Endodermal cell (in vitro differentiated cells): ENCODE measurements around the gene ASAP3. TPM values are rescaled to one million over a fixed set of nuclear protein-coding genes. Genes with fewer than 3 reads are reported as not detected.
"Not testable (repeated sequence)": the region's sequence is repeated elsewhere in the genome, so short reads cannot be mapped to it uniquely, and the experiment has no call there.

ENCODE experiments used
- DNase-seq: peaks from one replicate; pipeline ENCODE4 v3.0.0-alpha.2; 2017
- H3K27ac ChIP-seq: 2 replicates; pipeline ENCODE4 v1.5.1; 2013; ENCODE audit warnings: mild to moderate bottlenecking, low read depth, low read length, moderate library complexity
- H3K27me3 ChIP-seq: 2 replicates; pipeline ENCODE4 v1.6.1; 2013; ENCODE audit warnings: mild to moderate bottlenecking, low read length, moderate library complexity; ENCODE audit not compliant: insufficient read depth, control insufficient read depth, poor library complexity, severe bottlenecking
- H3K36me3 ChIP-seq: 2 replicates; pipeline ENCODE4 v1.7.0; 2013; ENCODE audit warnings: mild to moderate bottlenecking, low read length, moderate library complexity; ENCODE audit not compliant: control insufficient read depth, insufficient read depth
- H3K4me1 ChIP-seq: one replicate; pipeline ENCODE4 v1.7.0; 2013; ENCODE audit warnings: low read length; ENCODE audit not compliant: control insufficient read depth, insufficient read depth
- H3K4me3 ChIP-seq: 2 replicates; pipeline ENCODE4 v1.5.1; 2013; ENCODE audit warnings: mild to moderate bottlenecking, low read length, moderate library complexity
- H3K9ac ChIP-seq: 2 replicates; pipeline ENCODE4 v1.6.1; 2013; ENCODE audit warnings: mild to moderate bottlenecking, low read length, moderate library complexity; ENCODE audit not compliant: poor library complexity, severe bottlenecking; ENCODE audit errors: extremely low read depth
- H3K9me3 ChIP-seq: 2 replicates; pipeline ENCODE4 v1.6.1; 2013; ENCODE audit warnings: mild to moderate bottlenecking, low read length, moderate library complexity; ENCODE audit not compliant: control insufficient read depth
- H3K27ac Mint-ChIP-seq: 2 replicates; pipeline ENCODE4 v1.8.0; 2020; ENCODE audit warnings: mixed read lengths
- H3K27me3 Mint-ChIP-seq: 2 replicates; pipeline ENCODE4 v1.8.0; 2021; ENCODE audit warnings: mild to moderate bottlenecking, mixed read lengths; ENCODE audit not compliant: insufficient read depth
- H3K36me3 Mint-ChIP-seq: 2 replicates; pipeline ENCODE4 v1.8.0; 2020; ENCODE audit warnings: low read depth, mixed read lengths
- H3K4me1 Mint-ChIP-seq: 2 replicates; pipeline ENCODE4 v1.8.0; 2020; ENCODE audit warnings: mixed read lengths
- H3K4me3 Mint-ChIP-seq: 2 replicates; pipeline ENCODE4 v1.8.0; 2020; ENCODE audit warnings: mild to moderate bottlenecking, moderate library complexity, mixed read lengths
- H3K9me3 Mint-ChIP-seq: 2 replicates; pipeline ENCODE4 v1.8.0; 2020; ENCODE audit warnings: mild to moderate bottlenecking, mixed read lengths
- WGBS, 2 experiments: methylation state at CpG; one replicate each; pipeline versions ENCODE4 v1.1.5 to v1.1.7; 2013; ENCODE audit warnings: missing lambda C conversion rate in 2 of 2, mixed read lengths in 1 of 2; ENCODE audit not compliant: insufficient coverage in 1 of 2, insufficient read length in 1 of 2; 5-methylcytosine and 5-hydroxymethylcytosine counted together
- total RNA-seq, 2 donors: library from RNA; stranded (reverse); fragmentation: NEBNext Ultra II Directional in 1 of 2; extraction: Animal tissue kit (Norgen Biotek cat#: 25700) in 1 of 2; gene quantifications; 2 replicates in 1 of 2; 3 replicates in 1 of 2; pipeline ENCODE4 v1.2.1, GENCODE V29; 2021
- TF ChIP-seq, protein P1 (sequence below): fragments of 200-600 bp; sonication (generic); conservative IDR thresholded peaks from 2 replicates; pipeline ENCODE4 v1.5.0; 2021; ENCODE audit warnings: antibody characterized with exemption, mild to moderate bottlenecking

The ASAP3 gene
- total RNA-seq, 2 donors from 2014 or later, result 78.7 to 91.0 TPM

DNA sequence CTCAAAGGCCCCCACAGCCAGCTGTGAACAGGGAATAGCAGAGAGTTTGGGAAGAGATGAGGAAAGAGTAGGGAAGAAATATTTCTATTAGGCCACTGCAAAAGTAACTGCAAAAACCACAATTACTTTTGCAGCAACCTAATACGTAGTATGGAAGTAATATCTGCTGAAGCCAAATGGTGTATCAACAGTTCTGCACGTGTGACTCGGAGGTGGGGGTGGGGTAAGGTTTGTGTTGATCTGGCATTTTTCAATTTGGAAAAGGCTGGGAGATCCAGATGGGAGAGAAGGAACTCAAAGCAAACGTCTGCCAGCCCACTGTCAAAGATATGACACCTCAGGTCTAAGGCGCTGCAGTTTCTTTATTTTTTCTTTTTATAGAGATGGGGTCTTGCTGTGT lies 103.3 kb downstream of the ASAP3 start:
- Histone ChIP-seq H3K9me3 (no peaks in the 10 kb centered on the region), H3K27ac (no peak overlapping the region), H3K27me3 (no peaks in the 10 kb centered on the region), H3K36me3 (no peaks in the 10 kb centered on the region), H3K4me3 (no peak overlapping the region), H3K9ac (no peak overlapping the region), H3K4me1 (peaks cover 6% of the 10 kb centered on the region)
- H3K36me3 Mint-ChIP-seq, result peaks cover 6% of the 10 kb centered on the region
- peak; percentile 28 for DNase-seq
- H3K4me1 Mint-ChIP-seq, result peaks cover 14% of the 10 kb centered on the region
- peaks cover 4% of the 10 kb centered on the region for H3K9me3 Mint-ChIP-seq
- H3K27me3 Mint-ChIP-seq, result peaks cover 61% of the 10 kb centered on the region
- no peak overlapping the region for H3K27ac Mint-ChIP-seq
- WGBS, 2 experiments, result 69 to 82% methylated on average over 3 to 4 of the region's 5 CpGs
- no peak overlapping the region for H3K4me3 Mint-ChIP-seq
- TF ChIP-seq, protein P1, sequence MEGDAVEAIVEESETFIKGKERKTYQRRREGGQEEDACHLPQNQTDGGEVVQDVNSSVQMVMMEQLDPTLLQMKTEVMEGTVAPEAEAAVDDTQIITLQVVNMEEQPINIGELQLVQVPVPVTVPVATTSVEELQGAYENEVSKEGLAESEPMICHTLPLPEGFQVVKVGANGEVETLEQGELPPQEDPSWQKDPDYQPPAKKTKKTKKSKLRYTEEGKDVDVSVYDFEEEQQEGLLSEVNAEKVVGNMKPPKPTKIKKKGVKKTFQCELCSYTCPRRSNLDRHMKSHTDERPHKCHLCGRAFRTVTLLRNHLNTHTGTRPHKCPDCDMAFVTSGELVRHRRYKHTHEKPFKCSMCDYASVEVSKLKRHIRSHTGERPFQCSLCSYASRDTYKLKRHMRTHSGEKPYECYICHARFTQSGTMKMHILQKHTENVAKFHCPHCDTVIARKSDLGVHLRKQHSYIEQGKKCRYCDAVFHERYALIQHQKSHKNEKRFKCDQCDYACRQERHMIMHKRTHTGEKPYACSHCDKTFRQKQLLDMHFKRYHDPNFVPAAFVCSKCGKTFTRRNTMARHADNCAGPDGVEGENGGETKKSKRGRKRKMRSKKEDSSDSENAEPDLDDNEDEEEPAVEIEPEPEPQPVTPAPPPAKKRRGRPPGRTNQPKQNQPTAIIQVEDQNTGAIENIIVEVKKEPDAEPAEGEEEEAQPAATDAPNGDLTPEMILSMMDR, result no peak

DNA sequence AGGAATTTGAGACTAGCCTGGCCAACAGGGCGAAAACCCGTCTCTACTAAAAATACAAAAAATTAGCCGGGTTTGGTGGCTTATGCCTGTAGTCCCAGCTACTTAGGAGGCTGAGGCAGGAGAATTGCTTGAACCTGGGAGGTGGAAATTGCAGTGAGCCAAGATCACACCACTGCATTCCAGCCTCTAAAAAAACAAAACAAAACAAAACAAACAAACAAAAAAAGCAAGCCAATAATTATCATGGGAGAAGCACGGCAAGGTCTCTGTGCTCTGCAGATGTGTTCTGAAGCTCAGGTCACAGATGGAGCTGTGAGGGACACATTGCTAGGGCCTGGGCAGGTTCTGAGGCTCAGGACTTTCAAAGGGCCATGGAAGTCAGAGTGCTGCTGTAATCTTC lies 103.7 kb downstream of the ASAP3 start:
- H3K4me1 Mint-ChIP-seq, result peaks cover 14% of the 10 kb centered on the region
- H3K9ac ChIP-seq, H3K9me3 ChIP-seq, H3K27me3 ChIP-seq, H3K27ac ChIP-seq, H3K27ac Mint-ChIP-seq, H3K4me3 Mint-ChIP-seq, H3K36me3 Mint-ChIP-seq, H3K4me3 ChIP-seq, H3K9me3 Mint-ChIP-seq, H3K36me3 ChIP-seq, H3K4me1 ChIP-seq: not testable (repeated sequence)
- DNase-seq, result peak; percentile 49
- peaks cover 57% of the 10 kb centered on the region for H3K27me3 Mint-ChIP-seq
- 60 to 63% methylated on average over 4 of the region's 4 CpGs for WGBS, 2 experiments

Other genes with a start within 250 kb of the ASAP3 start
- gene HNRNPR, start 139.9 kb downstream of the ASAP3 start, total RNA-seq, result 100 to 1,000 TPM; 187 to 210 TPM
- 10 to 100 TPM in 1 of 2 donors, 1 to 10 TPM in 1; 8.9 to 10.3 TPM for gene ZNF436, start 114.3 kb downstream of the ASAP3 start, total RNA-seq
- 1 to 10 TPM; 4.0 to 4.7 TPM for gene TCEA3, start 59.4 kb downstream of the ASAP3 start, total RNA-seq
- 1 to 10 TPM; 7.3 to 9.8 TPM for gene E2F2, start 47.1 kb upstream of the ASAP3 start, total RNA-seq
- 100 to 1,000 TPM; 281 to 338 TPM for gene ID3, start 75.3 kb upstream of the ASAP3 start, total RNA-seq
- gene RPL11, start 207.6 kb upstream of the ASAP3 start, total RNA-seq, result 1,000 to 10,000 TPM; 1,338 to 1,473 TPM